Stimulated activated CD8-positive, alpha-beta memory T cell treated with anti-CD3 and anti-CD28 coated beads, Interleukin-7, amount 100 ng/mL, for 48 hours (primary cell): Measurements from ENCODE around the gene SMYD3.
"Not testable (repeated sequence)": the region's sequence is repeated elsewhere in the genome, so short reads cannot be mapped to it uniquely, and the experiment has no call there.

Experiments
- DNase-seq, 2 donors: peaks; one replicate each; pipeline ENCODE4 v3.0.0-alpha.2; 2020; ENCODE audit warnings: low read depth in 1 of 2; ENCODE audit errors: extremely low read depth in 1 of 2

Gene SMYD3

DNA sequence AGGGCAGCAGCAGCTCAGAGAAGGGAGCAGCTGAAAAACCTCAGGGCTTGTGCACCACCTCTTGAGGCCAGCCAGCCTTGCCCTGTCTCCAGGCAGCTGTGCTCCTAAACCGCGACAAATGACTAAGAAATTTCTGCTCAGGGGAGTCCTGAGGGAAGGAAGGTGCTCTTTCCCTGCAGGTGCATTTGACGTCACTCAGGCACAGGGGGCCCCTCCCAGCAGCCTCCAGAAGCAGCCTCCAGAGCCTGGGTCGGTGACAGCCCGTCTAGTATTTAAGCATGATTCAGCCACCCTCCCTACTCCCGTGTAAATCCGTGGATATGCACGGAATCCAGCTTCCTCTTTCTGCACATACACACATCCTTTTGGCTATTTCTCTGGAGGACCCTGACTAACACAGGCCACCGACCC lies 791.8 kb downstream of the SMYD3 start:
- DNase-seq: no peak

DNA sequence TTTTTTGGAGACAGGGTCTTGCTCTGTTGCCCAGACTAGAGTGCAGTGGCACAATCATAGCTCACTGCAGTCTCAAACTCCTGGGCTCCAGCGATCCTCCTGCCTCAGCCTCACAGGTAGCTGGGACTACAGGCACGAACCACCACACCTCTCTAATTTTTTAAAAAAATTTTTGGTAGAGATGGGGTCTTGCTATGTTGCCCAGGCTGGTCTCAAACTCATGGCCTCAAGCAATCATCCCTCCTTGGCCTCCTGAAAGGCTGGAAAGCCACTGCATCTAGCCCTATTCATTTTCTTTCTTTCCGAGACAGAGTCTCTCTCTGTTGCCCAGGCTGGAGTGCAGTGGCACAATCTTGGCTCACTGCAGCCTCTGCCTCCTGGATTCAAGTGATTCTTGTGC lies 793.1 kb downstream of the SMYD3 start:
- DNase-seq: not testable (repeated sequence)

DNA sequence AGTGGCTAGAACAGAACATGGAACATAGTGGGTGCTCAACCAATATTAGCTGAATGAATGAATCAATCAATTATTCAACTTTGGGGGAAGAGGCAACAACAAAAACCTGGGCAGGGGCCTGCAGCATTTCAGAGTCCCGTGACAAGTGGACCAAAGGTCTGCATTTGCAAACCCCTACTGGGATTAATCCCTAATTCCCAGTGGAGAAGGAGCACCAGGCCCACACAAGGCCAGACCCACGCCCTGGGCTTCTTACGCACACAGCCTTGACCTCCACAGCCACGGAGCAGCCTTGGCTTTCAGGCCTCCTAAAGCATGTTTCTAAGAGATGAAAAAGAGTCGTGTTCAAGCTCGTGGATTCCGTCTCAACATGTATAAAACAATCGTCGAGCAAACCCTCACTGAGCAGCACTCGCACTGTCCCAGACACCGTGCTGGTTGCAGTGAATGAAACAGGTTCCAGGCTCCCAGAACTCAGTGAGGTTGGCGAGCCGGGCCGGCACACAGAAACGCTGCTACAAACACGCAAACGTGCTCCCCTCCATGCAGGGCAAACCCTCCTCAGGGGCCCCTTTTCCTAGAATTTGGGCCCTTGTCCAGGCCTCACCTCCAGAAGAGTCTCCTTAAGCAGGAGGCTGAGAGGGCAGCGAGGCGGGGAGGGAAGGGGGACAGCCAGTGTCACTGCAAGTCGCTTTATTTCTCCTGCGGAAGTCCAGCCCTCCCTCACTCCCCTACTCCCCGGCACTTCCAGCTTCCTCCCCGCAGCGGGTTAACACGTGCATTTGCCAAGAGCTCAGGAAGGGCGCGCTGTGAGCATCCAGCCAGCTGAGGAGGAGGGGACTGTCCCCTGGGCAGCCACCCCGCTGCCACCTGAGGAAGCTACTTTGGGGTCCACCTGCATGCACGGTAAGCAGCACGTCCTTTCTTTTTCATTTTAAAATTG lies 795.8 kb downstream of the SMYD3 start:
- DNase-seq: no peak

DNA sequence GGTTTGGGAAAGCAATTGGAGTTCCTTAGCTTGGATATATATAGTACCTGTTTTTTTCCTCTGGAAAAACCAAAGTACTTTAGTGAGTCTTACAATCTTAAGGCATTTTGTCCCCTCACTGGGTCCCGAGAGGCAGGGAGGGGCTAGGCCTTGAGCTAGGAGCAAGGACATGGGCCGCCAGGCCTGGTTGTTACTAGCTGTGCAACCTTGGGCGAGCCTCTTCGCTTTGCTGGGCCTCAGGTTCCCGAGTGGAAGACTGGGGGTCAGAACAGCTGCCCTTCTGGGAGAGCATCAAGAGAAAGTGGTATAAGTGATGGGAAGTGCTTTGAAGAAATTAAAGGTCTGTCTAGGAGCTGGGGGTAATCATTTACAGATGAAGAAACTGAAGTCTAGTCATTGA lies 799.1 kb downstream of the SMYD3 start:
- DNase-seq: no peak

DNA sequence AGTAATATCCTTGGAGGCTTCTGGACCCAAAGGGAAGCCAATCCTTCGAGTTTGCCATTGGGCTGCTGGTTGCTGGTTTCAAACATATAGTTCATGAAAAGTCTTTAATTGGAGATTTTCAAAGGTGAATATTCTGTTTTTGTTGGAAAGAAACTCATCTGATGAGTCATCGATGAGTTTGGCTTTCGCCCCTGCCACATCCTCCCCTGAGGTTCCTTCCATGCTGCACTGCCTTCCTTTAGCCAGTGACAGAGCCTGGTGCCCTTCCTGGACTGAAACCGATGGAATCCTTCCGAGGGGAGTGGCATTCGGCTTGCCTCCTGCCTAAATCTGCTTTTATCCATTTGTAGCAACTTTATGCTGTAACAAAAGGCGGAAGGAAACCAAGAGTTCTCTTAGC lies 802.3 kb downstream of the SMYD3 start:
- DNase-seq: no peak

DNA sequence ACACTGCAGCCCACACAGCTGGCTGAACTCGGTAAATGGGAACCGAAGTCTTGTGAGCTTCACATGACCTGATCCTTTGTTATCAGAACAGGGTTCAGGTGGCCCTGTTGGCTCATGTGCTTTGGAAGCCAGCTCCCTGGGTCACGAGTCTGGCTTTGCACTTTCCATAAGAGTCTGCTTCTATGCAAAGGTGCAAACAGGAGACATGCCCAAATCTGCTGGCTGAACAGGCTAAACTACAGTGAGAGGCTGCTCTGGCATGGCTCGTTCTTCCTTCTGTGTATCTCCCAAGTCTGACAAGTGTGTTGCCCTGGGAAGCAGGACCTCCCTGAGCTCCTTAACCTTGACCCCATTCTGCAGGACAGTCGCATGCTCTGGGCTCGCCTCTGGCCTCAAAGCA lies 802.7 kb downstream of the SMYD3 start:
- DNase-seq: no peak

DNA sequence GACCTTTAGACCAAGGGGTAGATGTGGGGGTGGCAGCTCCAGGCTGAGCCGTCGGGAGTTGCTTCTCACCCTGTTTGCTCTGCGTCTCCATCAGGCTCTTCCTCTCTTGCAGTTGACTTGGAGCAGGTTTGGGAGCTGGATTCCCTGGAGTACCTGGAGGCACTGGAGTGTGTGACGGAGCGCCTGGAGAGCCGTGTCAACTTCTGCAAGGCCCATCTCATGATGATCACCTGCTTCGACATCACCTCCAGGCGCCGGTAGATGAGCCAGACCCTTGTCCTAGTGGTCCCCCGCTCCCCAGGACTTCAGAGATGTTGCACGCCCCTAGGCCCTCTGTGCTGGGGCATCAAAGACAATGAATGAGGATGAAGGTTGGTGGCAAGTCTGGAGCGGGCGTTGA lies 804.7 kb downstream of the SMYD3 start:
- no peak for DNase-seq

DNA sequence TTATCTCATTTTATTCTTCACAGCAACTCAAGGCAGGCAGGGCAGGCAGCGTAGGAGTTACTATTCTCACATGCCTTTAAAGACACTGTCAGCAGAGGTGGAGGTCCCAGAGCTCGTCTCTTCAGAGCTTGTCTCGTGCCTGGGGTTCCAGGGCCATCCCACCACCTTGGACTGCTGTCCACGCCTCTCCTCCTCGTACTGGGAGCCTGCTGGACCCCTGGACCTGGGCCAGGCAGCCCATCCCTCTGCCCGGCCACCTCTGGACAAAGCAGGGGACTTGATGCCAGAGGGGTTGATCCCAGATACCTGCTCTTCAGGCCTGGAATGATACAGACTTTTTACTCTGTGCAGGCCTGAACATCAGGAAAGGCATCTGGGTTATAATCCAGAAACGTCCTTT lies 805.4 kb downstream of the SMYD3 start:
- no peak for DNase-seq

DNA sequence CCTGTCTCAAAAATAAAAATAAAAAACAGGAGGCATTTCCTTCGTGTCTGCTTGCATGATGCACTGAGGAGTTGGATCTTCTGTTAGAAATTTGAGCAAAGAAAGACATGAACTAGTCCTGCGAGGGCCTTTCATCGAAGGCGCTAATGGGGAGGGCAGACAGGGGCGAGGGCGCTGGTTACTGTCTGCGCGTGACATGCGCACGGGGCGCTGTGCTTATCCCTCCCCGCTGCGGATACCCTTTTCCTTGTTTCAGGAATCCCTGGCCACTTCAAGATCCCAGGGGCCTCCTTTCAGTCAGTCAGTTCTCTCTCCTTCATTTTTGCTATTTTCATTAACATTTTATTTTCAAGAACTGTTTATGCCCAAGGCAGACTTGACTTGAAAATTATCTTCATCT lies 806.4 kb downstream of the SMYD3 start:
- DNase-seq: no peak
